HepG2 (cell line): ENCODE measurements around the gene AHSP. TPM values are rescaled to one million over a fixed set of nuclear protein-coding genes. Genes with fewer than 3 reads are reported as not detected.
A peak's percentile ranks its signal among the peaks of the same experiment; 100 is the strongest.

ENCODE experiments used
- ATAC-seq: fragments of 200-7000 bp; cut with Tn5 transposase; 3 replicates; pipeline ENCODE4 v1.9.1; 2020; ENCODE audit warnings: mild to moderate bottlenecking, moderate library complexity
- BruUV-seq: library from RNA; stranded (reverse); fragments of 400-500 nt; replicated peaks from 2 replicates; lab custom pipeline; 2021; lab: Mats Ljungman, UMichigan
- CTCF ChIA-PET: fragments of 300-600 bp; formaldehyde crosslinking; extraction: SDS; loops from one replicate; lab custom pipeline; 2021; ENCODE audit warnings: low total read pairs, inconsistent platforms, low intra/inter-chr PET ratio; lab: Yijun Ruan, JAX
- POLR2A ChIA-PET: fragments of 350-600 bp; sonication (Branson Sonifier 250); formaldehyde crosslinking; loops from one replicate; lab custom pipeline; 2020; ENCODE audit warnings: antibody characterized with exemption, inconsistent platforms; lab: Yijun Ruan, JAX
- DNase-seq: peaks from one replicate; pipeline ENCODE4 v3.0.0-alpha.2; 2015; ENCODE audit warnings: low spot score
- FAIRE-seq: peaks from 3 replicates; lab custom pipeline; 2011; peaks lifted over from hg19 to GRCh38; lab: Jason Lieb, UNC
- H2AFZ ChIP-seq: one replicate; pipeline ENCODE4 v1.6.1; 2011; ENCODE audit warnings: low read length, inconsistent platforms
- H3K27ac ChIP-seq: fragments of 300-600 bp; 3 replicates; pipeline ENCODE4 v1.8.0; 2011; ENCODE audit warnings: mixed run types, mild to moderate bottlenecking, mixed read lengths, low read length, inconsistent platforms; ENCODE audit not compliant: insufficient read depth; ENCODE audit errors: extremely low read length
- H3K27me3 ChIP-seq, 2 experiments: fragments of 200-600 bp in 1 of 2; 2 replicates in 1 of 2; 3 replicates in 1 of 2; pipeline versions ENCODE4 v1.6.0 to v1.8.0; 2011; ENCODE audit warnings: low read length in 2 of 2, mild to moderate bottlenecking in 2 of 2, moderate library complexity in 2 of 2, inconsistent platforms in 1 of 2; ENCODE audit not compliant: insufficient read depth in 2 of 2, control insufficient read depth in 1 of 2
- H3K36me3 ChIP-seq, 2 experiments: fragments of 200-600 bp in 1 of 2; replicated peaks in 1 of 2; 2 replicates in 1 of 2; 3 replicates in 1 of 2; pipeline versions ENCODE4 v1.5.1 to v1.8.0; 2011; ENCODE audit warnings: low read length in 2 of 2, inconsistent platforms in 1 of 2; ENCODE audit not compliant: insufficient read depth in 2 of 2, control insufficient read depth in 1 of 2
- H3K4me1 ChIP-seq: 2 replicates; pipeline ENCODE4 v1.5.1; 2012; ENCODE audit warnings: low read length, inconsistent platforms; ENCODE audit not compliant: insufficient read depth
- H3K4me2 ChIP-seq: 2 replicates; pipeline ENCODE4 v1.6.0; 2011; ENCODE audit warnings: low read depth, low read length, inconsistent platforms
- H3K4me3 ChIP-seq, 3 experiments: fragments of 200-600 bp in 1 of 3; sonication (generic), shearing (Covaris generic) in 1 of 3; replicated peaks in 1 of 3; 2 replicates each; pipeline ENCODE4 v1.5.1; 2011 to 2016; ENCODE audit warnings: low read length in 3 of 3, inconsistent platforms in 2 of 3, low read depth in 2 of 3, mild to moderate bottlenecking in 2 of 3, control low read depth in 1 of 3, mixed read lengths in 1 of 3; ENCODE audit not compliant: insufficient read depth in 1 of 3
- H3K79me2 ChIP-seq: one replicate; pipeline ENCODE4 v1.6.1; 2011; ENCODE audit warnings: low read length, inconsistent platforms; ENCODE audit not compliant: insufficient read depth
- H3K9ac ChIP-seq: 2 replicates; pipeline ENCODE4 v1.6.0; 2011; ENCODE audit warnings: mild to moderate bottlenecking, low read depth, low read length, inconsistent platforms; ENCODE audit not compliant: insufficient read depth
- H3K9me3 ChIP-seq: 2 replicates; pipeline ENCODE4 v1.5.1; 2012; ENCODE audit warnings: mild to moderate bottlenecking, low read length
- H4K20me1 ChIP-seq: 2 replicates; pipeline ENCODE4 v1.6.0; 2011; ENCODE audit warnings: inconsistent platforms, mild to moderate bottlenecking, low read length, moderate library complexity; ENCODE audit not compliant: insufficient read depth
- AGO1 ChIP-seq: fragments of 200-400 bp; formaldehyde crosslinking; IDR thresholded peaks from 2 replicates; pipeline ENCODE4 v1.6.1; 2017; ENCODE audit warnings: mild to moderate bottlenecking, low read depth, low read length, moderate library complexity; ENCODE audit not compliant: poor library complexity, severe bottlenecking
- AGO2 ChIP-seq: fragments of 200-400 bp; formaldehyde crosslinking; optimal IDR thresholded peaks from 2 replicates; pipeline ENCODE3; 2017; ENCODE audit warnings: mild to moderate bottlenecking, low read depth, low read length, moderate library complexity
- AKAP8 ChIP-seq: sonication (generic); formaldehyde crosslinking; IDR thresholded peaks from 2 replicates; pipeline ENCODE4 v1.5.1; 2020; ENCODE audit warnings: mild to moderate bottlenecking, missing genetic modification reagents
- POLR2A ChIP-seq, 2 experiments: IDR thresholded peaks; 2 replicates each; pipeline ENCODE4 v1.6.1; 2011; ENCODE audit warnings: low read depth in 2 of 2, low read length in 2 of 2, mild to moderate bottlenecking in 1 of 2, moderate library complexity in 1 of 2; ENCODE audit not compliant: insufficient read depth in 1 of 2
- PRMT3 ChIP-seq: sonication (generic); formaldehyde crosslinking; IDR thresholded peaks from 2 replicates; pipeline ENCODE4 v1.8.1; 2022; ENCODE audit warnings: low read depth, mild to moderate bottlenecking, moderate library complexity, missing genetic modification reagents, borderline replicate concordance
- SALL2 ChIP-seq: sonication (generic); formaldehyde crosslinking; IDR thresholded peaks from 2 replicates; pipeline ENCODE4 v1.8.1; 2023; ENCODE audit warnings: mild to moderate bottlenecking, missing genetic modification reagents, inconsistent platforms
- ZBTB38 ChIP-seq: sonication (generic); formaldehyde crosslinking; IDR thresholded peaks from 2 replicates; pipeline ENCODE4 v1.5.1; 2020; ENCODE audit warnings: mild to moderate bottlenecking, missing genetic modification reagents
- ZC3H13 ChIP-seq: sonication (generic); formaldehyde crosslinking; IDR thresholded peaks from 2 replicates; pipeline ENCODE4 v1.8.1; 2023; ENCODE audit warnings: mild to moderate bottlenecking, missing genetic modification reagents, moderate library complexity
- ZNF253 ChIP-seq: sonication (generic); formaldehyde crosslinking; IDR thresholded peaks from 2 replicates; pipeline ENCODE4 v1.8.0; 2022; ENCODE audit warnings: mild to moderate bottlenecking, missing genetic modification reagents, borderline replicate concordance
- ZNF605 ChIP-seq: sonication (generic); formaldehyde crosslinking; IDR thresholded peaks from 2 replicates; pipeline ENCODE4 v1.8.0; 2022; ENCODE audit warnings: mild to moderate bottlenecking, missing genetic modification reagents
- ZNF772 ChIP-seq: sonication (generic); formaldehyde crosslinking; IDR thresholded peaks from 2 replicates; pipeline ENCODE4 v1.5.0; 2020; ENCODE audit warnings: mild to moderate bottlenecking, missing genetic modification reagents
- WGBS: methylation state at CpG from one replicate; pipeline ENCODE4 v1.1.6; 2017; ENCODE audit warnings: low lambda C conversion rate; 5-methylcytosine and 5-hydroxymethylcytosine counted together
- in situ Hi-C: cut with HindIII; loops from 2 replicates; pipeline ENCODE4 v1.10.0; 2017; ENCODE audit warnings: low pct_unique_long_range_greater_than_20kb; ENCODE audit not compliant: extremely low pct_ligation_motif_present
- intact Hi-C: fragments of 100-400 bp; cut with micrococcal nuclease; formaldehyde crosslinking; loops from one replicate; pipeline ENCODE4 v1.10.0; 2022; ENCODE audit not compliant: unreplicated experiment
- polyA plus RNA-seq, 8 experiments: library from polyadenylated mRNA; depleted of rRNA in 3 of 8; stranded (reverse) in 7 of 8; unstranded in 1 of 8; fragments of >200 nt; fragmentation: Illumina TruSeq in 4 of 8; extraction: Trizol in 4 of 8; gene quantifications; 2 replicates each; pipeline versions ENCODE4 v1.2.1 to v1.2.3, GENCODE V29; 2011 to 2016; ENCODE audit warnings: low read depth in 4 of 8, missing spikeins in 1 of 8, mixed read lengths in 1 of 8; ENCODE audit not compliant: insufficient read depth in 1 of 8
- total RNA-seq, 5 experiments: library from RNA; depleted of rRNA; stranded (reverse); fragments of >200 nt; fragmentation: Illumina TruSeq; extraction: Trizol; gene quantifications; 2 replicates each; pipeline ENCODE4 v1.2.3, GENCODE V29; 2016; ENCODE audit warnings: low read depth in 1 of 5
- TF ChIP-seq, protein P1 (sequence below), 2 experiments: fragments of 450-650 bp in 1 of 2; sonication (generic) in 1 of 2; formaldehyde crosslinking; IDR thresholded peaks; 2 replicates each; pipeline versions ENCODE4 v1.5.0 to v1.8.0; 2020 to 2022; ENCODE audit warnings: mild to moderate bottlenecking in 1 of 2, missing genetic modification reagents in 1 of 2
- TF ChIP-seq, protein P2 (sequence below): fragments of 450-650 bp; IDR thresholded peaks from 2 replicates; pipeline ENCODE4 v1.6.1; 2016

AHSP gene
- total and polyA plus RNA-seq, 2 of the 13 experiments (the other 11 are each of a cell fraction or from before 2014, with no cell fraction given), result not detected

DNA sequence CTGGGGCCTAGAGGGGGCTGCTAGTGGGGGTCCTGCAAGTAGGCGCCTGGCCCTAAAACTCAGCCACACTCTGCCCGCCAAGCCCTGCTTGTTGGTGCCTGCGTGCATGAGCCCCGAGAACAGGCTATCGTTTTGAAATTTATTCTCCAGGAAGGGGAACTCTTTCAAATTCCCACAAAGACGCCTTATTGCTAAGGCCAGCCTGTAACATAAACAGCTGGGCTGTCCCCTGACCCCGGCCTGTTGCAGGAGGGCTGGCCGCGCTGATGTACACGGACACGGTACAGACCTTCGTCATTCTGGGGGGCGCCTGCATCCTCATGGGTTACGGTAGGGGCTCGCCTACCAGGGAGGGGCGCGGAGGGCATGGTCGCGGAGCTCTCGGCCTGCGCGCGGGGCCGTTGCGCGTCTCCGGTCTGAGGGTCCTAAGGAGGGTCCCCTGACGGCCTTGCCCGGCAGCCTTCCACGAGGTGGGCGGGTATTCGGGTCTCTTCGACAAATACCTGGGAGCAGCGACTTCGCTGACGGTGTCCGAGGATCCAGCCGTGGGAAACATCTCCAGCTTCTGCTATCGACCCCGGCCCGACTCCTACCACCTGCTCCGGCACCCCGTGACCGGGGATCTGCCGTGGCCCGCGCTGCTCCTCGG lies 40.5 kb upstream of the AHSP start:
- no peak overlapping the region for H3K9ac ChIP-seq
- POLR2A ChIA-PET, result interaction anchor here (1.5 kb wide), 1 partner anchor 12 kb away, joined by 3 read pairs; no protein-coding TSS in a partner anchor
- FAIRE-seq, result no peak

More for the DNA sequence above, 40.5 kb upstream of the AHSP start:
- H3K36me3 ChIP-seq, result peaks cover 8 to 21% of the 10 kb centered on the region in 2 experiments; a peak in 4 of 5 replicates
- CTCF ChIA-PET, result no interaction called here
- no peaks in the 10 kb centered on the region for H3K79me2 ChIP-seq
- no peaks in the 10 kb centered on the region for H3K9me3 ChIP-seq
- no peak overlapping the region for H3K4me2 ChIP-seq
- TF ChIP-seq ZBTB38 (CRISPR knock-in tag), result no peak
- TF ChIP-seq ZNF253 (CRISPR knock-in tag), result no peak
- 0 out of 2 replicates have a peak, but pooled peaks have one; percentile 22 for TF ChIP-seq PRMT3 (CRISPR knock-in tag)
- TF ChIP-seq ZC3H13 (CRISPR knock-in tag), result peak; percentile 49; the same call in 1 of the 2 replicates
- TF ChIP-seq, protein P1, sequence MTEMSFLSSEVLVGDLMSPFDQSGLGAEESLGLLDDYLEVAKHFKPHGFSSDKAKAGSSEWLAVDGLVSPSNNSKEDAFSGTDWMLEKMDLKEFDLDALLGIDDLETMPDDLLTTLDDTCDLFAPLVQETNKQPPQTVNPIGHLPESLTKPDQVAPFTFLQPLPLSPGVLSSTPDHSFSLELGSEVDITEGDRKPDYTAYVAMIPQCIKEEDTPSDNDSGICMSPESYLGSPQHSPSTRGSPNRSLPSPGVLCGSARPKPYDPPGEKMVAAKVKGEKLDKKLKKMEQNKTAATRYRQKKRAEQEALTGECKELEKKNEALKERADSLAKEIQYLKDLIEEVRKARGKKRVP (CRISPR knock-in tag; IDR thresholded peaks at IDR 0.05), result no peak
- no peak for TF ChIP-seq ZNF772 (CRISPR knock-in tag)
- no peak for TF ChIP-seq ZNF605 (CRISPR knock-in tag)
- TF ChIP-seq, protein P2, sequence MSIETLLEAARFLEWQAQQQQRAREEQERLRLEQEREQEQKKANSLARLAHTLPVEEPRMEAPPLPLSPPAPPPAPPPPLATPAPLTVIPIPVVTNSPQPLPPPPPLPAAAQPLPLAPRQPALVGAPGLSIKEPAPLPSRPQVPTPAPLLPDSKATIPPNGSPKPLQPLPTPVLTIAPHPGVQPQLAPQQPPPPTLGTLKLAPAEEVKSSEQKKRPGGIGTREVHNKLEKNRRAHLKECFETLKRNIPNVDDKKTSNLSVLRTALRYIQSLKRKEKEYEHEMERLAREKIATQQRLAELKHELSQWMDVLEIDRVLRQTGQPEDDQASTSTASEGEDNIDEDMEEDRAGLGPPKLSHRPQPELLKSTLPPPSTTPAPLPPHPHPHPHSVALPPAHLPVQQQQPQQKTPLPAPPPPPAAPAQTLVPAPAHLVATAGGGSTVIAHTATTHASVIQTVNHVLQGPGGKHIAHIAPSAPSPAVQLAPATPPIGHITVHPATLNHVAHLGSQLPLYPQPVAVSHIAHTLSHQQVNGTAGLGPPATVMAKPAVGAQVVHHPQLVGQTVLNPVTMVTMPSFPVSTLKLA, result no peak
- TF ChIP-seq AGO1, result peak; percentile 12
- no peak for TF ChIP-seq SALL2 (CRISPR knock-in tag)
- TF ChIP-seq AKAP8 (CRISPR knock-in tag), result 0 out of 2 replicates have a peak, but pooled peaks have one; percentile 43
- peak; percentile 13 for TF ChIP-seq AGO2
- TF ChIP-seq POLR2A (IDR thresholded peaks at IDR 0.05; ENCODE audit: insufficient read depth in 1 of 2, low read depth in 2 of 2, low read length in 2 of 2), result 0 out of 4 replicates have a peak, but pooled peaks of 1 of the 2 experiments have one; percentile 9
- TF ChIP-seq, all 625 proteins: peak for 6
- no peak overlapping the region for H3K27ac ChIP-seq
- peaks cover 0 to 3% of the 10 kb centered on the region in 2 experiments; a peak in 2 of 5 replicates for H3K27me3 ChIP-seq
- no peak overlapping the region for H2AFZ ChIP-seq
- no peak for ATAC-seq
- in situ Hi-C loops, result no loop called here
- no peak overlapping the region for H3K4me3 ChIP-seq
- intact Hi-C loops, result no loop called here
- peaks cover 19% of the 10 kb centered on the region for H3K4me1 ChIP-seq
- no peaks in the 10 kb centered on the region for H4K20me1 ChIP-seq
- 98% methylated on average over 48 of the region's 48 CpGs for WGBS
- BruUV-seq, result no TSS peak
- no peak for DNase-seq
